NCI-H345 (cell line): Measurements from ENCODE around the gene VIL1.

Experiments used
- DNase-seq: peaks from one replicate; lab custom pipeline; 2025; lab: John Stamatoyannopoulos, UW

VIL1 gene

DNA sequence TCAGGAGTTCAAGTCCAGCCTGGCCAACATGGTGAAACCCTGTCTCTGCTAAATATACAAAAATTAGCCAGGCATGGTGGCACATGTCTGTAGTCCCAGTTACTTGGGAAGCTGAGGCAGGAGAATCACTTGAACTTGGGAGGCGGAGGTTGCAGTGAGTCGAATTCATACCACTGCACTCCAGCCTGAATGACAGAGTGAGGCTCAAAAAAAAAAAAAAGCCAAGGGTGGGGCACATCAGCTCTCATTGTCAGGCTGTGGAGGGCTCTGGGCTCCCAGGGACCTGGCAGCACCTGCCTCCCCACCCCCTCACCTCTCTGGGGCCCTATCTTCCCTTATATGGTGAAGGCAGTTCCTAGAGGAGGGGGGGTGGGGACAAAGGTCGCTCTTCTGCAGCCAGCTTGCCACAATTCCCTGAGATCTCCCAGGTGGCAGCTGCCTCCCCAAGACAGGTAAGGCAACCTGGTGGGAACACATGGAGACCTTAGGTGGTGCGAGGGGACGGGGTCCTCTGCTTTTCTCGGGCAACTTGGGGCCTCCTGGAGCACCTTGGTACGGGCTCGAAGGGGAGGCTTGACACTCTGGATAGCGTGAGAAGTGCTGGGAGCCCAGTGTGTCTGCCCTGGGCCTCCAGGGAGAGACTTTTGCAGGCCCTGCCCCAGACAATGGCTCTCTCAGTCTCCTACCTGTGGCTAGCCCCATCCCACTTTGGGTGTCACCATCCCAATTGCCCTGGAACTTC lies at the start of gene VIL1:
Gene VIL1, plus strand, starts transcription at position 407 of the 742 bp plus-strand sequence. CDS start 4,656 bp downstream, outside the sequence.
- no peak for DNase-seq

DNA sequence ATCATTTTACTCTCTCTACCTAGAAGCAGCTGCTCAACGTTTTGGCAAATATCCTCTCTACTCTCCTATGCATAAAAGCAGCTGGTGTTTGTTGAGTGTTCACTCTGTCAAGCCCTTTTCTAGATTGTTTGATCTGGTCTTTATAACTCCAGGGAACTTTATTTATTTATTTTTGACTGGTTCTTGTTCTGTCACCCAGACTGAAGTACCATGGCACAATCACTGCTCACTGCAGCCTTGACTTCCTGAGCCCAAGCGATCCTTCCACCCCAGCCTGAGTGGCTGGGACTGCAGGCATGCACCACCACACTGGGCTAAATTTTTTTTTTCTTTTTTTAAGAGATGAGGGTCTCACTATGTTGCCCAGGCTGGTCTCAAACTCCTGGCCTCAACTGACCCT lies 49.6 kb upstream of the VIL1 start:
- peak; percentile 73 for DNase-seq

DNA sequence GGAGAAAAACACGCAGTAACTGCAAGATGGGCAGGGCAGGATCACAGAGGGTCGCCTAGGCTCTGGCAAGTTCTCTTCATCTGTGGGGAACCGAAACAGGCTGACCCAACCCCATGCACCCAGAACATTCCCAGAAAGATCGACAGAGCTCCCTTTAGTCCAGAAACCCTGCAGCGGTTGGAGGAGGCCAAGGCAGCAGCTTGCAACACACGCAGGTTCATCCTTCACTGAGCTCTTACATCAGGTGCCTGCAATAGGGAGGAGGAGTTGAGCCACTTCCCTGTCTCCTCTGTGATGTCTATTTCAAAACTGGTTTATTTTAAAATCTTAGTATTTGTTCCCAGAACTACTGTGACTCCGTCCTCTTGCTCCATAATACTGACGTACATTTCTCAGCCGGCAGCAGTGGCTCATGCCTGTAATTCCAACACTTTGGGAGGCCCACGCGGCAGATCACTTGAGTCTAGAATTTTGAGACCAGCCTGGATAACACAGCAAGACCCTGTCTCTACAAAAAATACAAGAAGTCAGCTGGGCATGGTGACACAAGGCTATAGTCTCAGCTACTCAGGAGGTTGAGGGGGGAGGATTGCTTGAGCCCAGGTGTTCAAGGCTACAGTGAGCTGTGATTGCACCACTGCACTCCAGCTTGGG lies 48.4 kb upstream of the VIL1 start:
- no peak for DNase-seq

DNA sequence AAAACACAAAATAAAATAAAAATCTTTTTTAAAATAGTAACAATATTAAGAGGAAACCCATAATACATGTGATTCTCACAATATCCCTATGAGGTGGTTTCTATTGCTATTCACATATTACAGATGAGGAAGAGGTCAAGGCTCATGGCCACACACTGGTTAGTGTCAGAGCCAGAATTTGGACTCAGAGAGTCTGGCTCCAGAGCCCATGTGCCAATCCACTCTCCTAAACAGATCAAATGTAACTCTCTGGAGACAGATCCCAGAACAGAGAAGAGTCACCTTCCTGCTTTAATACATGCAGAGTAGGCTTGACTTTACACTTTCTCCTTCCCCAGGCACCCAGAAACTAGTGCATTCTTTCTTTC lies 47.0 kb upstream of the VIL1 start:
- no peak for DNase-seq

DNA sequence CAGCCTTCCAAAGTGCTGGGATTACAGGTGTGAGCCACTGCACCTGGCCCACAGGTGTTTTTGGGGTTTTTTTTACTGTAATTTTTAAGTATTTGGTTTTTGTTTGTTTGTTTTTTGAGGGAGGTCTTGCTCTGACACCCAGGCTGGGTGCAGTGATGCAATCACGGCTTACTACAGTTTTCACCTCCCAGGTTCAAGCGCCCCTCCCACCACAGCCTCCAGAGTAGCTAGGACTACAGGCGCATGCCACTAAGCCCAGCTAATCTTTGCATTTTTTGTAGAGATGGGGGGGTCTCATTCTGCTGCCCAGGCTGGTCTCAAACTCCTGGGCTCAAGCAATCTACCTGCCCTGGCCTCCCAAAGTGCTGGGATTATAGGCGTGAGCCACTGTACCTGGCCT lies 44.1 kb upstream of the VIL1 start:
- no peak for DNase-seq

DNA sequence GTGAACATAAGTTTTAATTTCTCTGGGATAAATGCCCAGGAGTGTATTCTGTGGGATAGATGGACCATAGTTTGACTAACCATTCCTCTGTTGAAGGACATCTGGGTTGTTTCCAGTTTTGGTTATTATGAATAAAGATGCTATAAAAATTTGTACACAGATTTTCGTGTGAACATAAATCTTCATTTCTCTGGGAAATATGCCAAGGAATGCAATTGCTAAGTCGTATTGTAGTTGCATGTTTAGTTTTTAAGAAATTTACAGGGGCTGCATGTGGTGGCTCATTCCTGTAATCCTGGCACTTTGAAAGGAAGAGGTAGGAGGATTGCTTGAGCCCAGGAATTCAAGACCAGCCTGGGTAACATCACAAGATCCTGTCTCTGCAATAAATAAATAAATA lies 43.7 kb upstream of the VIL1 start:
- DNase-seq = no peak

GRCh38 chr2:218378053-218378452 lies 40.9 kb upstream of the VIL1 start:
- DNase-seq = no peak

DNA sequence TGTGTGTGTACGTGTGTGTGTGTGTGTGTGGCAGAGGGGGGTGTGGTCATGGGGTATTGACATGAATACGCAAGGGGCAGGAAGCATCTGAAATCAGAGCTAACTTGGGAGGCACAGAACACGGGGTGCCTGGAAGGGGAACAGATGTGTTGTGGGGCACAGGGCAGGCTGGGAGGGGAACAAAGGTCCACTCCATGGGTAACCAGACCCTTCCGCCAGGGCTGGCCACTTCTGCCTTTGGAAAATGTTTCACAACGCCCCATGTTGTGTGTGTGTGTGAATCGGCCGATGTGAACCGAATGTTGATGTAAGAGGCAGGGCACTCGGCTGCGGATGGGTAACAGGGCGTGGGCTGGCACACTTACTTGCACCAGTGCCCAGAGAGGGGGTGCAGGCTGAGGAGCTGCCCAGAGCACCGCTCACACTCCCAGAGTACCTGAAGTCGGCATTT lies 37.0 kb upstream of the VIL1 start, which contains the start of gene SLC11A1:
Gene SLC11A1, plus strand, starts transcription at position 358 of the 451 bp plus-strand sequence. CDS start 96 bp downstream, outside the sequence.
- no peak for DNase-seq

DNA sequence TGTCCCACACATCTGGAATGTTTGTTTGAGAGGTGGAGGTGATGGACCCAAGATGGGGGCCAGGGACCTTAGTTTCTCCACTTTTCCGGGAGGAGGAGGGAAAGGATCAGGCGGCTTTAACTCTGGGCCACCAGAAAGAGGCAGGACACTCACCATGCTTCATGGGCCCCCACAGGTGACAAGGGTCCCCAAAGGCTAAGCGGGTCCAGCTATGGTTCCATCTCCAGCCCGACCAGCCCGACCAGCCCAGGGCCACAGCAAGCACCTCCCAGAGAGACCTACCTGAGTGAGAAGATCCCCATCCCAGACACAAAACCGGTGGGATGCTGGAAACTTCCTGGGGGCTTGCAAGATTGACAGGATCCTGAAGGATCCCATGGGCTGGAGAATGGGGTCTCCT lies 36.1 kb upstream of the VIL1 start:
- DNase-seq = no peak

DNA sequence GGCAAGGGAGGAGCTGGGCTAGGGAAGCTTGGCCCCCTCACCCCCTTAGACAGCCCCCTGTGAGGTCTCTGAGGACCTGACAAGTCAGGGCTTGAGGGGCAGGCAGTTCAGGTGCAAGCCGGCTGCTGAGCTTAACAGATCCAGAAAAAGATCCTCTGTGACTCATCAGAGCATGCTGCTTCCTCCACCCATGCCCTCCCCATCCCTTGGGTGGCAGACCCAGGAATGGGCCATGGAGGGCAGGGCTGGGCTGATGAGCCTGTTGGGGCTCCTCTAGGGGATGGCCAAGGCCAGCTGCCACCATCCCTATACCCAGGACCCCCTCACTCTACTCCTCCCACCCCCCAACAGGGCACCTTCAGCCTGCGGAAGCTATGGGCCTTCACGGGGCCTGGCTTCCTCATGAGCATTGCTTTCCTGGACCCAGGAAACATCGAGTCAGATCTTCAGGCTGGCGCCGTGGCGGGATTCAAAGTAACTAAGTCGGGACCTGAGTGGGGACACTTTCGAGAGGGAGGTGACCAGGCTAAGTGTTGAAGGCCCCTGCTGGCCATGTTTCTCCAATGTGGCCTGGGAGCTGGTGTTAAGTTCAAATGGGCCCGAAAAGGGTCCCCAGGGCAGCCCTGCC lies 34.9 kb upstream of the VIL1 start:
- DNase-seq = no peak

GRCh38 chr2:218384975-218385374 lies 33.9 kb upstream of the VIL1 start:
- no peak for DNase-seq

GRCh38 chr2:218386505-218387368 lies 32.2 kb upstream of the VIL1 start:
- DNase-seq = no peak

DNA sequence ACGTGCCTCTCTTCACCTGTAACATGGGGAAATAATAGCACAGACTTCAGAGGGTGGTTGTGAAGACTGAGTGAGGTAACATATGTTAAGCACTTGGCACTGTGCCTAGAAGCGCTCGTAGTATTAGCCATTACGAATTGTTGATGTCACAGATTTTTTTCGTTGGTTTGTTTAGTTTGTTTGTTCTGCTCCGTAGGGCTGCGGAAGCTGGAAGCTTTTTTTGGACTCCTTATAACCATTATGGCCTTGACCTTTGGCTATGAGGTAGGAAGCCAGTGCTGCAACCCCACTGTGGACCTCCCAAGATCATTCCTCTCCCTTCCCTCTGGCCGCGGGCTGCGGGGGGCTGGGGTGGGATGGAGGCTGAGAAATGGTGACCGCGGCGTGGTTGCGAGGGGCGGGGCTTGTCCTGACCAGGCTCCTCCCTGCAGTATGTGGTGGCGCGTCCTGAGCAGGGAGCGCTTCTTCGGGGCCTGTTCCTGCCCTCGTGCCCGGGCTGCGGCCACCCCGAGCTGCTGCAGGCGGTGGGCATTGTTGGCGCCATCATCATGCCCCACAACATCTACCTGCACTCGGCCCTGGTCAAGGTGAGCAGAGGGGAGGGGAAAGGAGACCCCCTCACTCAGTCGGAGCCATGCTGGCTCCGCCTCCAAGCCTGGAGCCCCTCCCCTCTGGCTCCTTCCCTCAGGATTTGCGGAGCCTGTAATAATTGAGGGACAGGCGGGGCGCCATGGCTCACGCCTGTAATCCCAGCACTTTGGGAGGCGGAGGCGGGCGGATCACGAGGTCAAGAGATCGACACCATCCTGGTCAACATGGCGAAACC lies 31.3 kb upstream of the VIL1 start:
- DNase-seq = peak; percentile 81

DNA sequence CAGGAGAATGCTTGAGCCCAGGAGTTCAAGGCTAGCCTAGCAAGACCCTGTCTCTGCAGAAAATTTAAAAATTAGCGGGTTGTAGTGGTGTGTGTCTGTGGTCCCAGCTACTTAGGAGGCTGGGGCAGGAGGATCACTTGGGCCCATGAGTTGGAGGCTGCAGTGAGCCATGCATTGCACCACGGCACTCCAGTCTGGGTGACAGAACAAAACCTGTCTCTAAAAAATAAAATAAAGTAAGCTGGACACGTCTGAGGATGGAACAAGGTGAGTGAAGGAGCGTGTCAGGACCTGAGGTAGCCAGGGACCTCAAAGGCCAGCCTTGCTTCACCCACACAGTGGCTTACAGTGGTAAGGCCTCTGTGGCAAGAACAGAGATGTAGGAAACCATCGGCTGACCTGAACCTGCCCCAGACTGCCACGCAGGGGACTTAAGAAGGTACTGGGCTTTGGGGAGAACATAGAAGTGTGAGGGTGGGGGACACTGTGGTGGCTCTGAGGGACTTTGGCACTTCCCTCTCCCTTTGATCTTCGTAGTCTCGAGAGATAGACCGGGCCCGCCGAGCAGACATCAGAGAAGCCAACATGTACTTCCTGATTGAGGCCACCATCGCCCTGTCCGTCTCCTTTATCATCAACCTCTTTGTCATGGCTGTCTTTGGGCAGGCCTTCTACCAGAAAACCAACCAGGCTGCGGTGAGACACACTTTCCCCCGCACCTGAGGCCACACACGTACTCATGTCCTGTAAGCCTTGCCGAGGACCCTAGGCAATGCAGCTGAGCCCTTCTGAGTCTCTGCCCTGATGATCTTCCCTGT lies 29.4 kb upstream of the VIL1 start:
- no peak for DNase-seq

GRCh38 chr2:218391202-218391601 lies 27.7 kb upstream of the VIL1 start:
- no peak for DNase-seq

- DNase-seq = no peak
Observed at GRCh38 chr2:218392459-218392858, 26.5 kb upstream of the VIL1 start.

DNA sequence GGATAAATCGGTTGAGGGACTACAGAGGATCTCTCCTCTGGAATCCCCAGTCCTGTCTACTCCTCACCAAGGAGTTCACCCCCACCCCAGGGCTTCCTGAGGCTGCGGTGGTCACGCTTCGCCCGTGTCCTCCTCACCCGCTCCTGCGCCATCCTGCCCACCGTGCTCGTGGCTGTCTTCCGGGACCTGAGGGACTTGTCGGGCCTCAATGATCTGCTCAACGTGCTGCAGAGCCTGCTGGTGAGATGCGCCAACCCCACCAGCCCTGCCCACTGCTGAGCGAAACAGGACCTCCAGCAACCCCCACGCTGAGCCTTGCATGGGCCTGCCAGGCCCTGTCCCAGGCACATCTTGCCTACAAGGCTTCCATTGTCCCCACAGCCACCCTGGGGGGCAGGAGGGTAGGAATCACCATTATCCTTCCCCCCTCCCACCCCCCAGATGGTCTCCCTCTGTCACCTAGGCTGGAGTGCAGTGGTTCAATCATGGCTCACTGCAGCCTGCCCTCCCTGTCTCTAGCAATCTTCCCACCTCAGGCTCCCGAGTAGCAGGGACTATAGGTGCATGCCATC lies 25.9 kb upstream of the VIL1 start:
- no peak for DNase-seq

- DNase-seq = no peak
Observed at GRCh38 chr2:218393750-218394290, 25.1 kb upstream of the VIL1 start.

- no peak for DNase-seq
Observed at GRCh38 chr2:218394298-218395089, 24.4 kb upstream of the VIL1 start.
